HS-27A (cell line): Measurements from ENCODE around the gene VIPR2.

Source experiments
- DNase-seq: peaks from one replicate; pipeline ENCODE4 v3.0.0-alpha.2; 2012; ENCODE audit warnings: low read depth, missing footprints

The VIPR2 gene

GRCh38 chr7:159119026-159119741 is 25.5 kb downstream of the VIPR2 start:
- no peak for DNase-seq

DNA sequence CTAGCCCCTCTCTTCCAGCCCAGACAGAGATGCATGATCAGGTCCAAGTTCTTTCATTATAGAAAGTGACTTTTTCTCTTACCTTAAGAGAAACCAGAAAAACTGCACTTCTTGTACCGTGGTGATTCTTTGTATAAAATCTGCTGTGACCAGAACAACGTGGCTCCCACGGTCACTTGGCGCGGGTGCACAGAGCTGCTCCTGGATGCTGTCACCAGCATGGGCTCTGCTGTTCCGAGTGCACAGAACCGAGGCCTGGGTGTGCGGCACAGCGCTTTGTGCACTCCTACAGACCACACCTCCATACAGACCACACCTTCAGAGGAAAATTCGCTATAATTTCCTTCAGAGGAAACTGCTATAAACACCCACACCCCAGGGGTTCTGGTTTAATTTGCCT is 26.0 kb downstream of the VIPR2 start:
- DNase-seq = no peak

DNA sequence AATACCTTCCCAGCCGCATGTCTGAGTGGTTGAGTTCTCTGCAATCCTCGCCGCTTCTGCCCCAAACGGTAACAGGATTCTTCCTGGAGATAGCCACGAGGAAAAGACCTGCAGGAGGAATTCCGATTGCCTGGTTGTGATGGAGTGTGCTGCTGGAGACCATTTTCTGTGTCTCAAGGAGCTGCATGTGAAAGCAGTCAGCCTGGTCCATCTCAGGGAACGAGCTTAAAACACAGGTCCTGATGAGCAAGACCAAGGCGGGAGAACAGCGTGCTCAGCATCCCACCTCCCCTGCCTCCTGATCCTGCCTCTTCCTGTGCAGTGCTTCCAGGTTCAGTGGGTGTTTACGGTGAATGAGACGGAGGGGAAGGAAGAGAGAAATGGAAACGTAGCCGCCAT is 26.5 kb downstream of the VIPR2 start:
- DNase-seq = no peak

- no peak for DNase-seq
These were observed 27.1 kb downstream of the VIPR2 start for GRCh38 chr7:159117366-159118196.

DNA sequence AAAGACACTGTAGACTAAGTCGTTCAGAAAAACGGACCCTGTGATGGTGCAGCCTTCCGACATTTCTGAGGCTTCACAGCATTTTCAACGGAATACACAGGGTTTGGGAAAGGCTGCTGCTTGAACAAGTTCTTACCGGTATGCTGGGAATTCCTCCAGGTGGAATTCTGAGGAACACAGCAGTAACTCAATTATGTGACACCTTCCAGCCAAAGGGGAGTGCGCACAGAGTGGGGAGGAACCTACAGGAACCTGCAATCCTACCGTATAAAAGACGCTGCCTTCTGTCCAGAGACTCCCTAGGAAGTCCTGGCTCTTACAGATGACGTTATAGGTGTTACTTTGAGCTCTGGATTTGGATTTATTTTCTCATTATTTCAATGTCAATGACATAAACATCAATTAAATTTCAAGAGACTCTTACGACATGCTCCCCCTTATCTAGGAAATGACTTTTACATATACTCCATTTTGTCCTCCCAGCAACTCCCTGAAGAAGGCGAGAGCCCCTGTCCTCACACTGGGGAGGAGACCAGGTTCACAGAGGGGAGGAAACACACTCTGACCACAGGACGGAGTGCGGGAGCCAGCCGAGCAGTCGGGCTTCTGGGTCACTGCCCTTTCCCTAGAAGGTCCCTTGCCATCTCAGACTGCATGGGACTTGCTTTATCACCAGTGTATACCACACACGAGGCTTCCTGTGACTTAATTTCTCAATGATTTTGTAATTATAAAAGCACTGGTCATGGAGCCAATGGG is 27.9 kb downstream of the VIPR2 start:
- DNase-seq = no peak

GRCh38 chr7:159115601-159116501 is 28.8 kb downstream of the VIPR2 start:
- no peak for DNase-seq

DNA sequence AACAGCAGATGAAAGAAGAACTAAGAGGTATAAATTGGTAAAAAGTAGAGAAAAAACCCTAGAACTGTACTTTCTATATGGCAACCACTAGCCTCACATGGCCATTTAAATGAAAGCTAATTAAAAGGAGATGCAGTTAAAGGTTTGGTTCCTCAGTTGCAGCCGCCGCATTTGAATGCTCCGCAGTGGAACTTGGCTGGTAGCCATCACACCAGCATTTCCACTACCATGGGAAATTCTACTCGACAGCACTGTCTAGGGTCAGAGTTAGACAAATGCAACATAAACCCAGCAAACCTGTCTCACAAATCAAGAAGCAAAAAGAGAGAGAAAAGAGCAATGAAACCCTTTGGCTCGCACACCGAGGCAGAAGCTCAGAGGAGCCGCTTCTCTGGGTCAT is 29.7 kb downstream of the VIPR2 start:
- DNase-seq = no peak

DNA sequence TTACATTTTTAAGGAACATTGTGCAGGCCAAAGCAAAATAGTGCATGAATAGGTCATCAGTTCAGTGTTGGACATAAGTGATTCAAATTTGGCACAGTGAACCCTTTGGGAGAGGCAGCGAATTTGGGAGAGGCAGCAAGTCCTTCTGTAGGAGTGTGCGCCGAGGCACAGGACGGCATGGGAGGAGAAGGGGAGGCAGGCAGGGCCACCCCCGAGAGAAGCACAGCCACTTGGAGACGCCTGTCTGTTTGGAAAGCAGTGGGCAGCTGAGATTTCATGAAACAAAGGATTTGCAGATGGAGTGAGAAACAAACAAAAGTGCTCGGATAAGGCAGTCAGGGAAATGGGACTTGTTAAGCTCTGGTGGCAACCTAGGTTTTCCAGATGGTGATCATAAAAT is 30.6 kb downstream of the VIPR2 start:
- no peak for DNase-seq

GRCh38 chr7:159113056-159113455 is 31.6 kb downstream of the VIPR2 start:
- DNase-seq = no peak

DNA sequence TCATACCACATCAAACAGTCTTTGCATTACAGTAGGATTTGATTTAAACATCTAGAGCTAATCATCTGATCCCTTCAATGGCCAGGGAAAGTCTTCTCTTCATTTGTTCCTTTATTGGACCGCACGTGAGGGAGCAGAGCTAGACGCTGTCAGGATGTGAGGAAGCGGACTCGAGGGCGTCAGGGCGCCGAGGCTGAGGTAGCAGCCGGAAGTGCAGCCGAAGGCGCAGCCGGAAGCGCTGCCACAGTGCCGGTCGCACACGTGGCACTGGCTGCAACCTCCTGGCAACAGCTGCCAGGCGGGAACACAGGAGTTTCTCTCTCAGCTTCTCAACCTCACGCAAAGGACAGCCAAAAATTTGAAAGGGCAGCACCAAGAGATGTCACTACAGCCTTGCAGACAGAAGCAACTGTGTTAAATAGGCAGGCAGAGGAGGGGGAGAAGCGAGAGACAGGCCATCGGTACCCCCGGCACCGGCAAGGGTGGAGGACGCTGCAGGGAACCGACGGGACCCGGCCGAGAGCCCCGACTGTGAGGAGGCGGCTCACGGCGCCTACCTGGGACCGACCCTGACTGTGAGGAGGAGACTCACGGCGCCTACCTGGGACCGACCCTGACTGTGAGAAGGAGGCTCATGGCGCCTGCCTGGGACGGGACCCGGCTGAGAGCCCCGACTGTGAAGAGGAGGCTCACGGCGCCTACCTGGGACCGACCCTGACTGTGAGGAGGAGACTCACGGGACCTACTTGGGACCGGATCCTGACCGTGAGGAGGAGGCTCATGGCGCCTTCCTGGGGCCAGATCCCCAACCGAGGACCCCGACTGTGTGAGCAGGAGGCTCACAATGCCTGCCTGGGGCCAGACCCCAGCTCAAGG is 32.3 kb downstream of the VIPR2 start:
- no peak for DNase-seq

- DNase-seq = no peak
These were observed 35.0 kb downstream of the VIPR2 start for GRCh38 chr7:159109653-159110035.

- no peak for DNase-seq
These were observed 35.6 kb downstream of the VIPR2 start for GRCh38 chr7:159108941-159109652.

DNA sequence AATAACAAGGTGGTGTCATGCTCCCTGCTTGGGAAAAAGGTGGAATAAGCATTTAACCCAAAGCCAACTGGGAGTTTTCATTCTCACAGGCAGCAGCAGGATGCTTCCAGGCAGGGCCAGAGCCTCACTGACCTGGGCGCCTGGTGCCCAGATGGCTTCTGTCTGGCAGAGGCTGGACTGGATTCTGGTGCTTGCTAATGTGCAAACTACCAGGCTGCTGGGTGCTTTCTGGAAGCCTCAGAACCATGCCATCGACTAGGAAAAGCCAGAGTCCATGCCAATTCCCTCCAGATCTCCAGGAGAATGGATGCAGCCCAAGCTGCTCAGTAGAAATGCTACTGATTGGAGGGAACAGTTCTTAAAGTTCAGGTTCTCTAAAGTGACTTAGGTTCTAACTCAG is 36.2 kb downstream of the VIPR2 start:
- DNase-seq = no peak

DNA sequence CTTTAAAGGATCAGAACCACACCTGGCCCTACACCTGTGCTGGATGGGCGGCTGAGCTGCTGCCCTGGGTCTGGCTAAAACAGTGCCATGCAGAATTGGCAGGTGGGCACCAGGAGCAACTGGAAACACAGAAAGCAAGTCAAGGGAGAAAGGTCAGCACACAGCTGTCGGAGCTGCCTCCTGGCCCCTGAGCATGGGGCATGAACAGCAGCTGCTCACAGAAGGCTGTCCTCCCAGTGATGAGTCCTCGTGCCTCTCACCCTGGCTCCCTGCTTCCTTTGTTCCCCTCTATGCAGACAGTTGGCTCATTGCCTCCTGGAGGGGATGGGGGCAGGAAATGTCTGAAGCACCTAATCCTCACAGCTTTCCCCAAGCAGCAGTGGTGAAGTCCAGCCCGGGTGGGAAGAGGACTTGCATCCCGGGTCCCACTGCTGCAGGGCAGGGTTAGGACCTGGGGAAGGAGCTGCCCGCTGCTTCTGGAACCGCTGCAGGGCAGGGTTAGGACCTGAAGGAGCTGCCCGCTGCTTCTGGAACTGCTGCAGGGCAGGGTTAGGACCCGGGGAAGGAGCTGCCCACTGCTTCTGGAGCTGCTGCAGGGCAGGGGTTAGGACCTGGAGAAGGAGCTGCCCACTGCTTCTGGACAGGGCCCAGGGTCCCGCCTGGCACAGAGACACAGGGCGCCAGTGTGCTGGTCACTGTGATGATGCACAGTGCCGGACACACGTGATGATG is 37.3 kb downstream of the VIPR2 start:
- DNase-seq = no peak

GRCh38 chr7:159105832-159106811 is 38.5 kb downstream of the VIPR2 start:
- DNase-seq = no peak

- DNase-seq = no peak
These were observed 39.4 kb downstream of the VIPR2 start for GRCh38 chr7:159105066-159105780.

- DNase-seq = no peak
These were observed 40.3 kb downstream of the VIPR2 start for GRCh38 chr7:159104188-159104920.
